Brain pericyte (primary cell): ENCODE measurements around the gene KAZN.

ENCODE experiments used
- DNase-seq: peaks from one replicate; pipeline ENCODE4 v3.0.0-alpha.2; 2012; ENCODE audit warnings: low read depth, low spot score

The KAZN gene

DNA sequence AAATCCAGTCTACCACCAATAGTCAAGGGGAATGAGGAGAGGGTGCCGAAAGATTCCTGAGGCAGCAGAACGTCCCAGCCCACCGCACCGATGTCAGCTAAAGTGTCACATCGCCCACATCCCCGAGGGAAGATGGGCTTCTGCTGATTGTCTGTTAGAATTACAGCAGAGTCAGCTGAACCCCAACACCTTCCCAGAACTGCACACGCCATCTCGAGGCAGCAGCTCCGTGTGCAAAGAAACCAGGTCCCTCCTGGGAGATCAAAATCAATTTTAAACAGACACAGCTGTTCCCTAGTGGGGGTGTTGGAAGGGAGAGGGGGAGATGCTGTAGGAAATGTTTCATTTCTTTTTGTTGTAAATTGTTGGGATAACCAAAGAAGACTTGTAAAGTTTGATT lies 12.8 kb upstream of the KAZN start:
- DNase-seq, result no peak

GRCh38 chr1:14590411-14591180 lies 7.9 kb upstream of the KAZN start:
- DNase-seq, result no peak

- no peak for DNase-seq
Measured at GRCh38 chr1:14591600-14591999, 6.9 kb upstream of the KAZN start.

- DNase-seq, result no peak
Measured at GRCh38 chr1:14592004-14592631, 6.4 kb upstream of the KAZN start.

GRCh38 chr1:14593302-14593701 lies 5.2 kb upstream of the KAZN start:
- DNase-seq, result no peak

DNA sequence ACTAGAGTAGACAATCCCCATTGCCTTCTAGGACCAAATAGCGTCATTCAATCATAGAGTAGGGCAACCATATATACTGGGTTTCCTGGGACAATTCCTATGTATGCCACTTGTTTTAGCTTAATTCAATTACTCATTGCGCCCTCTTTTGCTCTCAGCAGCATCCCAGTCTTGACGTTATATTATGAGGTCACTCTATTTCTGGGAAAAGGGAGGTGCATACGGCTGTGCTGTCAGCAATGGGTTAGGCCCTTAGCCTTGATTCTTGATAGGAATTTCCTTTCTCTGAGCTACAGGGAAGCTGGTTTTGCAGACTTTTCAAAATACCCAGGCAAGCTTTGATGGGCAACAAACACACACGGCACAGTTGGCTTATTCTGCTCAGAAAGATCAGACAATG lies 4.4 kb upstream of the KAZN start:
- DNase-seq, result no peak

GRCh38 chr1:14596591-14596990 lies 1.9 kb upstream of the KAZN start:
- DNase-seq, result no peak

DNA sequence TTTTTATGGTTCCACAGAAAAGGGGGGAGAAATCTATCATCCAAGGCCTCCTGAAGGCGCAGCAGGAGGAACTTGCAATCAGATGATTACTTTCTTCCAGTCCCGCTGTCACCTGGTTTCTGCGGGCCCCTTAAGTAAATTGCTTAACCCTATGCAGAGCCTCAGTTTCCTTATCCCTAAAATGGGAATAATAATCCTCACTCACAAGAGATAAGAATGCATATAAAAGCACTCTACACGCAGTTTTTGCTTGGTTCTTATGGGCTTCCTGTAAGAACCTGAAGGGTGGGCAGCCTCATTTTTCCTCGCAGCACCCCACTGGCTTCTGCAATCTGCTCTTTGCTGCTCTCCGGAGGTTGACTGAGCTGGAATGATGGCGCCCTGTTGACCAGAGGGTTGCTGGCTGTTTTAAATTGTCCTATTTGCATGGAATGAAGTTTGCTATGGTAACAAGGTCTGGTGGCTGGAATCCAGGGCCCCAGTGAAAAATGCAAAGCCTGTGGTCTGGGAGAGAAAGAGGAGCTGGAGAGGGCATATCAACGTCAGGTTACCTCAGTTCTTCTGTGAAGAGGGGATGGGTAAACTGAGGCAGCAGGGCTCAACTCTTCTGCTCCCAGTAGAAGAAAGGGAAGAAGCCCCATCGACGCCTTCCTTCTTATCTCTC lies 1.0 kb upstream of the KAZN start:
- DNase-seq, result no peak

DNA sequence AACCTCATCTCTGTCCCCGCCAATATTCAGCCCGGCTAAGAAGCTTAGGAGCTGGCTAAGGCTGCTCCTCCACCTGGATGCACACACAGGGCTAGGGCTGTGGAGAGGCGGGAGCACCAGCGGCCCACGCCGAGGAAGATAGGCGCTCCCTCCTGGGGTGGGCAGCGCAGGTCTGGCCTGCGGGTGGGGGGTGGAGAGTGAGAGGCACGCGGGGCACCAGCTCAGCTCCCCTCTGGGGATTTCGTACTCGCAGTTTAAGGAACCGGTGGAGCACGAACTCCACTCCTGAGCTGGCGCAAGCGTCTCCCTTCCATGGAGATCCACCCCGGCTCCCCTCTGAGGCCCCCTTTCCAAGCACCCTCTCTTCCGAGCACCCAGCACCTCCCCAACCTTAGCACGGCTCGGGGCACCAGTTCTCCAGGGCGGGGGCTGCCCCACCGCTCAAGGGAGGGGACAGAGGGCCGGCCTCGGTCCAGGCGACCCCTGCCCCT lies 433 bp upstream of the KAZN start:
- no peak for DNase-seq

- DNase-seq, result no peak
Measured at GRCh38 chr1:14599183-14599791, 802 bp downstream of the KAZN start.

- DNase-seq, result no peak
Measured at GRCh38 chr1:14599800-14600199, 1.3 kb downstream of the KAZN start.

GRCh38 chr1:14600405-14601112 lies 2.1 kb downstream of the KAZN start:
- DNase-seq, result no peak

DNA sequence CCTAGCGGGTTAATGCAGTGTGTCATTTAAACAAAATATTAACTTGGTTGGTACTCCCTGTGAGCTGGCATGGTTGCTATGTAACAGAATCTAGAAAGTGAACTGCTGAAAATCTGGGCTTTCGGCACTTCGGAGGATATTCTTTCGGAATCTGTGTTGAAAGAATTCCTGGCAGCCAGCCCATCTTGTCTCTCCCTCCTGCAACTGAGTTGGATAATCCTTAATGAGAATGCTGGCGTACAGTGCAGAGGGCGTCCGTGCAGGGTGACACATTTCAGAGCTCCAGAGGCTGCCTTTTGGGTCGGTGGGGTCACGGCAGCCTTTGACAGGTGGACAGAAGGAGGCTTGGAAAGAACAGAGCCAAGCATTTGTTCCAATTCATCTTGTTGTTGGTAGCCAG lies 3.7 kb downstream of the KAZN start:
- DNase-seq, result no peak

GRCh38 chr1:14603645-14604044 lies 5.2 kb downstream of the KAZN start:
- no peak for DNase-seq

- DNase-seq, result no peak
Measured at GRCh38 chr1:14604414-14604813, 5.9 kb downstream of the KAZN start.

DNA sequence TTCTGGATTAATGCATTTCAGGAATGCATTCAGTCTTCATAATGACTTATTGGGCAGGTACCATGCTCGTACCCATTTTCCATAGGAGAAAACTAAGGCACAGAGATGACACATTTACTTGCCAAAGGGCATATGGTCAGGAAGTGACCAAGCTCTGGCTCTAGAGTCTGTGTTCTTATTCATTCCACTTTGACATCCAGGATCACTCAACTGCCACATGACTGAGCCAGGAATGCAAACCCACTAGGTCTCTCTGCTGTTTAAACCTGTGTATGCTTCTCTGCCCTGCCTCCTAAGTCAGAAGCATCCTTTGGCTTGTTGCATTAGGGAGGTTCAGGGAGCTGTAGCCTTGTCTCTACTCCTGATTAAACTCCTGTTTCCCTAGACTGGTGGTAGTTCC lies 7.5 kb downstream of the KAZN start:
- no peak for DNase-seq

DNA sequence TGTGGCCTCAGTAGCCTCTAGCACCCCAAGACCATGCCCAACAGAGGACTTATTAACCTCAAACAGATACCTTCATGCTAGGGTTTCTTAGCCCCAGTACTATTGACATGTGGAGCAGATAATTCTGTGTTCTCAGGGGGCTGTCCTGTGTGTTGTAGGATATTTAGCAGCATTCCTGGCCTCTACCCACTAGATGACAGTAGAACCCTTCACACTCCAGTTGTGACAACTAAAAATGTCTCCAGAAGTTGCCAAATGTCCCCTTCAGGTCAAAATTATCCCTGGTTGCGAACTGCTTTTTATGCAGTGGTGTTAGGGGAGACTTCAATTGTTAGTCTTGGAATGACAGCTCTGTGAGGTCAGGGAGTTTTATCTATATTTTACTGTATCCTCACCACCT lies 8.1 kb downstream of the KAZN start:
- no peak for DNase-seq

DNA sequence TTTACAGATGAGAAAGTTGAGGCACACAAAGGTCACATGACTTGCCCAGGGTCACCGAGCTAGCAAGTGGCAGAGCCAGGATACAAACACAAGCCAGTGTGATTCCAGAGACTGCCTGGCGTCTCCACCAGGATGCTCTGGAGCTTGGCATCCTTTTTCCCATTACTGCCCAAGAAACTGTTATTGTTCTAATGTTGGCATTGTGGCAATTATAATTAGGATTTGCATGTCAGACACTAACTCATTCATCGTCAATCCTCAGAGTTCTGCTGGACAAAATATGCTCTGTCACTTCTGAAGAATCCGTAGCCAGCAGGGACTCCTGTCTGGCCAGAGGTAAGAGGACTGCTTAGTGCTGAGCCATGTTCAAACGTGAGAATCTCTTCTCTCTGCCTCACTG lies 8.8 kb downstream of the KAZN start:
- no peak for DNase-seq

DNA sequence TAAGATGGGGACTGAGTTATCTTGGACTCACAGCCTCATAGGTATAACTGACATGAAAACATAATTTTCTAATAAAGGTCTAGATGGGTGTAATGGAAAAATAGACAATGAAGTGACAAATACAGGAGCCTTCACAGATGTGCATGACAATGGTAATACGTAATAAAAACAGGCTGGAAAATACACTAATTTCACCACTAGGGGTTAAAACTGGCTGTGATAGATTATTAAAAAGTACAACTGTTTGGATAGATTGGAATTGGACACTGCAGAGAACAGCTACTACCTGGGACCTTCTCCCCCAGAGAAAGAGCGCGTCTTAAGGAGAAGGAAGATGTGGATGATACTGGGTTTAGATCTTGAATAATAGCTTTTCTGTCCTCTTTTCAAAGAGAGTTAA lies 9.8 kb downstream of the KAZN start:
- no peak for DNase-seq

DNA sequence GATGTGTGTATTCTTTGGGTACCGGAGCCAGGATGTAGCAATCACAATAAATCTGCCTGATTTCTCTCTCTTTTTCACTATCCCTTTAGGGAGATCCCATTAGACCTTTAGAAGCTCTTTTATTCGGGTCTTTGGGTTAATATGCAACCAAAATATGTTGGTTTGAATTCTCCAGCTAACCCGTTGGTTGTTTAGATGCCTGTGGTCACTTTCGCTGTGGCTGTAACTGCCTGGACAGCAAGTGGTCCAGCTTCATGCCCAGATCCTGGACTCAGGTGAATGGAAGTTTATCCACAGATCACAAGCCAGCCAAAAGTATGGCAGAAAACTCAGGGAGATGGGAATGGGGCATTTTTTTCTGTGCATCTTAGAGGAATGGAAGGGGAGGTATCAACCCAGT lies 12.3 kb downstream of the KAZN start:
- DNase-seq, result no peak

DNA sequence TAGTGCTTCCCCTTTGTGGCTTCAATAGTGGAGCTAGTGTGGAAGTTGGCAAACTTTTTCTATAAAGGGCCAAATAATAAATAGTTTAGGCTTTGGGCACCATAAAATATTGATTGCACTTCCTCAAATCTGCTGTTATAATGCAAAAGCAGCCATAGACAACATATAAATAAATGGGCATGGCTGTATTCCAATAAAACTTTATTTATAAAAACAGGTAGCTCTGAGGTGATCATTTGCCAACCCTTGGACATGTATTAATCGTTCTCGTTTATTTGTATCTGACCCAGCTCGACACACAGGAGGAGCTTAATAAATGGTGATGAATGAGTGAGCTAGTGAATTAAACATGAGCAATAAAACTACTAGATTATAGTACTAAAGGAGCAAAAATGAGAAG lies 13.3 kb downstream of the KAZN start:
- no peak for DNase-seq

DNA sequence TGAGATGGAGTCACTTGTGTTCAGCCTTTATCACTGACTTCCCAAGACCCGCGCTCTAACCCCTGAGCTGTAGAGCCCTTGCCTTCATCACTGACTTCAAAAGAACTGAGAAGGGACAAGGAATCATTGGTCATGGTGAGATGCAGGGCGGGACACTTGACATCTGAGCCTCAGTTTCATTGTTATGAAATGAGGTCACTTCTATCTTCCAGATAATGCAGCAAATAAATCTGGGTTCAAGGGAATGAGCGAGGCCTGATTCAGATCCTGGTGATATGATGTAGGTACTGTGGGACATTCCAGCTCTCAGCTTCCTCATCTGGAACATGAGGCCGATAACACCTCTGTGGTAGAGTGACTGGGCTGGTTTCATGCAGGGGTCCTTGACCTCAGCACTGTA lies 13.8 kb downstream of the KAZN start:
- DNase-seq, result no peak
